T-helper 2 cell treated with Interferon-gamma antibody and Interleukin-4, amounts not matched to agents 5 μg/mL and 100 μg/mL, for 36 hours (primary cell): ENCODE results near the gene RUNX1.

Experiments
- DNase-seq: peaks from one replicate; pipeline ENCODE4 v3.0.0; 2021; ENCODE audit warnings: low spot score
- H3K27ac Mint-ChIP-seq: one replicate; pipeline ENCODE4 v1.8.0; 2021; ENCODE audit warnings: mild to moderate bottlenecking, mixed read lengths
- H3K27me3 Mint-ChIP-seq: one replicate; pipeline ENCODE4 v1.8.0; 2021; ENCODE audit warnings: low read depth, mixed read lengths
- H3K36me3 Mint-ChIP-seq: one replicate; pipeline ENCODE4 v1.8.0; 2021; ENCODE audit warnings: low read depth, mixed read lengths
- H3K4me1 Mint-ChIP-seq: one replicate; pipeline ENCODE4 v1.8.0; 2021; ENCODE audit warnings: low read depth, mixed read lengths
- H3K4me3 Mint-ChIP-seq: one replicate; pipeline ENCODE4 v1.8.0; 2022; ENCODE audit warnings: mild to moderate bottlenecking, moderate library complexity, mixed read lengths
- H3K9me3 Mint-ChIP-seq: one replicate; pipeline ENCODE4 v1.8.0; 2021; ENCODE audit warnings: mixed read lengths

Gene RUNX1

DNA sequence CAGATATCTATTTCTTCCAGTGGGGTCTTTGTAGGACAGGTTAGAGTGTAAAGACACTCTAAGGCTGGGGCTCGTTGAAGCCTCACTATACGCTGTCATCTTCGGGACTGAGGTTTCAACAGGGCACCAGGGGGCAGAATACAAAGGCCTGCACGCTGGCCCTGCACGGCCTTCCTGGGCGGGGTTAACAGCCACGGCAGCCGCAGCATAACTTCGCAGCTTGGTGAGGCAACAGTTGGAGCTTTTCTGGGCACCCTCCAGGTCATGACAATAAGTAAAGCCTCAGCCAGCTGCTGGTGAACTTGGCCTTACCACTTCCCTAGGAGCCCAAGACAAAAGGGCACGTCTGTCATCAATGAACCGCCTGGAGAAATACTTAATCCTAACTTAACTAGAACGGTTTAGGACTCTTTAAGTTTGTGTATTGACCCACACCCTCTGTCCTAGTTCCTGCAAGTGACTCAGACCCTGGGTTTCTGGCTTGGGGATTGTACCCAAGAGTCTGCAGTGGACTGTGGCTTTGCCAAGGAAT lies 2.3 kb upstream of the RUNX1 start:
- Mint-ChIP-seq H3K4me3 (peak overlapping the region; percentile 93), H3K36me3 (peaks cover 20% of the 10 kb centered on the region), H3K4me1 (peaks cover 40% of the 10 kb centered on the region), H3K27ac (peak overlapping the region; percentile 94), H3K27me3 (no peaks in the 10 kb centered on the region), H3K9me3 (no peaks in the 10 kb centered on the region)
- DNase-seq = peak; percentile 86

DNA sequence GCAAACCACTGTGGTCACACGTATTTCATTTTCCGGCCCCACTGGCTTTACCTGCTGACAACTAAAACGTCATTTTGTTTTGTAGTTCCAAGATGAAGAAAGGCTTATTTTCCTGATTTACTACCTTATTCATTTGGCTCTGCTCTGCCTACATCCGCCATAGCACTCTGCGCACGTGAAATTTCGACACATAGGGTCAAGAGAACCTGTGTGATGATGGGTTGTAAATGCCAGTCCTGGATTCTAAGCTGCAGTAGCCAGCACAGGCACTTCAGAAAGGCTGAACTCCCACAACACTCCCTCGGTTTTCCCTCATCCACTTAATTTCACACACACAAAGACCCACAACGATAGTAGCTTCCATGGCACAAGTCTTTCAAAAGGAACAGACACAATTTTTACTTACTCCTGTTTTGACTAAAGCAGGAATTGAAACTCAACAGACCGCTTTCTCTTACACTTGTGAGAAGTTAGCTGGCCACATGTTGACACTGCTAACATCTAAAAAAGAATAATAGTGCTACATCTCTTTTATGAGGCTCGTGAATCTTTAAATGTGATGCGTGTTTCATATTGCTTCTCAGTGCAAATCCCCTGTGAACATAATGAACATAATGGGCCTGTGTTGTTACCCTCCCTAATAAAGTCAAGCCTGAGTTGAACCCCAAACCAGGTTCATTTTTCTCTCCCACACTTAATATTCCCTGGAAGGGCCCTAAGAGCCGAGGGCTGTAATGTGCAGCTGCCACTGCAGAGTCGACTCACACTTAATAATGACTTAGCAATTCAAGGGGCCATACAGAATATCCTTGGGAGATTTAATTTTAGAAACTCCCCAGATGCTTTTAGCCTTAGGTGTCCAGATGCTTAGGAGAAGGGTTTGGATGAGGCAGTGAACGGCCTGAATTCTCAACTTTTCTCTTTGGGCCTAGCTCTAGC lies 1.5 kb upstream of the RUNX1 start:
- H3K27me3 Mint-ChIP-seq = no peaks in the 10 kb centered on the region
- no peaks in the 10 kb centered on the region for H3K9me3 Mint-ChIP-seq
- peaks cover 26% of the 10 kb centered on the region for H3K36me3 Mint-ChIP-seq
- H3K27ac Mint-ChIP-seq = peak overlapping the region; percentile 94
- no peak for DNase-seq
- peaks cover 43% of the 10 kb centered on the region for H3K4me1 Mint-ChIP-seq
- H3K4me3 Mint-ChIP-seq = peak overlapping the region; percentile 93

DNA sequence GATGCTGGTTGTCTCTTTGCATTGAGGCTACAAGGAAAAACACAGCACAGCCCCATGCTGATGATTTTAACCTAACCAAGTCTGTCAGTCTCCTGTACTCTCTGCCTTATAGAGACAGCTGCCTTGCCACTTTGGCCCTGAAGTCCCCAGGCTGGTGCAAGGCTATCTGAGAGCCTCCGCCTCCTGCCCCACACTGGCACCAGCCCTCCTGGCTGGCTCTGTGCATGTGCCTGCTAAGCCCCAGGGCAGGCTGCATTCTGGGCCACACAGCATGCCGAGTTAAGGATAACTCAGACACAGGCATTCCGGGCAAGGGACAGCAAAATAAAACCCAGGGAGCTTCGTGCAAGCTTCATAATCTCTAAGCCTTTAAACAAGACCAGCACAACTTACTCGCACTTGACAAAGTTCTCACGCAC lies 910 bp downstream of the RUNX1 start:
- peaks cover 47% of the 10 kb centered on the region for H3K36me3 Mint-ChIP-seq
- DNase-seq = peak; percentile 33
- H3K9me3 Mint-ChIP-seq = no peaks in the 10 kb centered on the region

DNA sequence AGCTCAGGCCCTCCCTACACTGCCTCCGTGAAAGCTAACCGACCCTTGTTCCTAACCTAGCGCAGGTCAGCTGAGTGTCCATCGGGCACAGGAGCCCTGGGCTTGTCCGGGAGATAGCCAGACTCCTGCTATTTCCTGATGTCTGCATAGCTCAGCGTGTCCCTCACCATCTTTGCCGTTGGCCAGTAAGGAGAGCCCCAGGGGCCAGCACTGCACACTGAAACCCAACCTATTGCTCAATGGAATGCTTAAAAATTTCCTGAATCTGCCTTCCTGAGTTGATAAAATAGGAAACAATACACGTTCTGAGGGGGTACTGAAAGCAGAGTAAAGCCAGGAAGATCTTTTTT lies 2.2 kb downstream of the RUNX1 start:
- Mint-ChIP-seq H3K4me1 (peaks cover 69% of the 10 kb centered on the region), H3K9me3 (no peaks in the 10 kb centered on the region), H3K27ac (peak overlapping the region; percentile 94), H3K4me3 (peak overlapping the region; percentile 93), H3K27me3 (no peaks in the 10 kb centered on the region), H3K36me3 (peaks cover 57% of the 10 kb centered on the region)
- no peak for DNase-seq

More for the DNA sequence above, 910 bp downstream of the RUNX1 start:
- Mint-ChIP-seq H3K27ac (peak overlapping the region; percentile 94), H3K4me3 (peak overlapping the region; percentile 93), H3K4me1 (peaks cover 64% of the 10 kb centered on the region), H3K27me3 (no peaks in the 10 kb centered on the region)

DNA sequence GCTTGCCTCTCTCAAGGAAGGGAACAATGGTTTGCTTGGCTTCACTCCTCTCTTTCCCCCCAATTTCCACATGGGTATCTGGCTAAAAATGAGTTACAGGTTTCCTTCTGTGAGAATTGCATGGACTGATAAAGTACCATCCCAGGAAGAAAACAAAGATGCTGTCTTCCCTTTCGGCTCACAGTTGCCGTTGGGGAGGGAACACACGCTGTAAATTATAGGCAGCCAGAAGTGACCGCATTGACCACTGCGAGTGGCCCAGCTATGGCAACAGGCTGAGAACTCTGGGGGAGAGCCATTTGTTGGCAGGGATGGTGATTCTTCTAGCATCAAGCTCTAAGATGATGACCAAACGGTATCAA lies 2.9 kb downstream of the RUNX1 start:
- peaks cover 70% of the 10 kb centered on the region for H3K4me1 Mint-ChIP-seq
- no peak for DNase-seq
- H3K9me3 Mint-ChIP-seq = no peaks in the 10 kb centered on the region
- H3K27me3 Mint-ChIP-seq = no peaks in the 10 kb centered on the region
- peak overlapping the region; percentile 93 for H3K4me3 Mint-ChIP-seq
- peaks cover 61% of the 10 kb centered on the region for H3K36me3 Mint-ChIP-seq
- peak overlapping the region; percentile 94 for H3K27ac Mint-ChIP-seq

DNA sequence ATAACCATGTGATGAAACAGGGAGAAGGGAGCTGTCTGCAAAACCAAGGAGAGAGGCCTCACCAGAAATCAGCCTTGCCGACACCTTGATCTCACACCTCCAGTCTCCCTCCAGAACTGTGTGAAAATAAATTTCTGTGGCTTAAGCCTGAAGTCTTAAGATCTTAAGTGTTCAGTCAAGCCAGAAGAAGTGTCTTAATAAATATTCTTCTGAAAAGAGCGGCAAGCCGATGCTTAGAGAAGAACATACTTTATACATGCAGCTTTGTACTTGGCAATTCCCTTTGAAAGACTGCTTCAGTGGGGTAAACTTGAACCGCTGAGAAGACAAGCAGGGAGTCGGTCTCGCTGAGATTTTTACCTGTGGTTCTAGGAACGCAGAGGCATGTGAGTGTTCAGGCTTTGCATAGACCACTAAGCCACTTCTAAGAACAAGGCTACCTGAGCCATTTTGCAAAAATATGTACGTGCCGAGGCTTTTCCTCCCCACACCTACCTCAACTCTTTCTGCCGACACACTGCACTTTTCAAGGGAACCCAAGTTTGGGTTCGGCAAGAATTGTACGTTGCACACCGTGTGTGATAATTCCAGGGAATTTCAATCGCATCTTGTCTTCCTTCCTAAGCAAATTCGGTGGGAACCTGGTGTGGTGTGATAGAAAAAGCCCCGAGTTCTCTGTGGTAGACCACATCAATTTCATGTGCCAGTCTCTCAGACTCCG lies 3.4 kb downstream of the RUNX1 start:
- Mint-ChIP-seq H3K36me3 (peaks cover 66% of the 10 kb centered on the region), H3K27me3 (no peaks in the 10 kb centered on the region), H3K27ac (peak overlapping the region; percentile 94), H3K4me3 (peak overlapping the region; percentile 93), H3K4me1 (peaks cover 70% of the 10 kb centered on the region), H3K9me3 (no peaks in the 10 kb centered on the region)
- DNase-seq = peak; percentile 67

DNA sequence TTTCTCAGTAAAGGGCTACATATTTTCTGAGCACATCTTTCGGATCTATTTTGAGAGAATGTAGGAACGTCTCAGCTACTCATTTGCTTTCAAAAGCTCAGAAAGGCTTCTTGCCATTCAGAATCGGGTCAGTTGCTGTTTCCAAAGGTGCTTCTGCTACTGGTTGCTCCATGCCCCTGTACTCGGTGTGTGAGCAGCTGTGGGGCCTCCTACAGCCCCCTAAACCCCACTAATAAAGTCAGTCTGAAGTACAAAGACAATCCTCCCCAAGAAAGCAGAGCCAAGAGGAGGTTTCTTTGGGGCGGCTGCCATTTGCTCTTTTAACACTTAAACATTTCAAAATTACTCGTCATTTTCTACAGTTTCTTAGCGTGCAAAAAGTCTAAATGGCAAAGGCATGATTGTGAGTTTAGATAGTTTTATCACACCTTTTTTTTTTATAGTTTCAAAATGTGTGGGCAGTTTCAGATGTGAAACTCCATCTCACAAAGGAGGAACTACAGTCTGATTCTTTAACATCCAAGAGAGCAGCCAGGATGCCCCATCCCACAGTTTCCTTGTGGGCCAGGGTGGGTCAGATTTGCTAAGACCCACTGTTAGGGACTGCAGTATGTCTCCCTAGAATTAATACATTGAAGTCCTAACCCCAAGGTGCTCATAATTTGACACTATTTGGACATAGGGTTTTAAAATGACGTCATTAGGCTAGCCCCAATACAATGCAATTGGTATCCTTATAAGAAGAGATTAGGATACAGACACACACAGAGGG lies 4.1 kb downstream of the RUNX1 start:
- DNase-seq = peak; percentile 50
- peaks cover 69% of the 10 kb centered on the region for H3K4me1 Mint-ChIP-seq
- peaks cover 71% of the 10 kb centered on the region for H3K36me3 Mint-ChIP-seq
- H3K27me3 Mint-ChIP-seq = no peaks in the 10 kb centered on the region
- H3K27ac Mint-ChIP-seq = peak overlapping the region; percentile 94
- H3K4me3 Mint-ChIP-seq = peak overlapping the region; percentile 93
- no peaks in the 10 kb centered on the region for H3K9me3 Mint-ChIP-seq

DNA sequence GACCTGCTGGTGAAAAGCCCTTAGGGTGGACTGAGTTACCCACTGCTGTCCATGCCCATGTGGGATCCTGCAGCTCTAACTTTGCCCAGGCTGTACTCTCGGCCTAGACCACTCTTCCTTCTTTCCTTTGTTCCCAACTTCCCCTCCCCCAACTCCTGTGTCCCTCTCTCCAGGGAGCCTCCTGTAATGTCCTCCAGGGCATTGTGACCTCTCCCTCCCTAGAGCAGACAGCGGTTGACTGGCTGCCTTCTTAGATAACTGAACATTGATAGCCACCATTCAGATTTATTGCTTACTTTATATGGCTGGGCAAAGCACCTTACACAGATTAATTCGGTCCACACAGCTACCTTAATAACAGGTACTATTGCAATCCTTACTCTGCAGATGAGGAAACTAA lies 5.0 kb downstream of the RUNX1 start:
- peak overlapping the region; percentile 93 for H3K4me3 Mint-ChIP-seq
- H3K36me3 Mint-ChIP-seq = peaks cover 73% of the 10 kb centered on the region
- peak overlapping the region; percentile 94 for H3K27ac Mint-ChIP-seq
- H3K27me3 Mint-ChIP-seq = no peaks in the 10 kb centered on the region
- DNase-seq = no peak
- H3K9me3 Mint-ChIP-seq = no peaks in the 10 kb centered on the region
- peaks cover 68% of the 10 kb centered on the region for H3K4me1 Mint-ChIP-seq

DNA sequence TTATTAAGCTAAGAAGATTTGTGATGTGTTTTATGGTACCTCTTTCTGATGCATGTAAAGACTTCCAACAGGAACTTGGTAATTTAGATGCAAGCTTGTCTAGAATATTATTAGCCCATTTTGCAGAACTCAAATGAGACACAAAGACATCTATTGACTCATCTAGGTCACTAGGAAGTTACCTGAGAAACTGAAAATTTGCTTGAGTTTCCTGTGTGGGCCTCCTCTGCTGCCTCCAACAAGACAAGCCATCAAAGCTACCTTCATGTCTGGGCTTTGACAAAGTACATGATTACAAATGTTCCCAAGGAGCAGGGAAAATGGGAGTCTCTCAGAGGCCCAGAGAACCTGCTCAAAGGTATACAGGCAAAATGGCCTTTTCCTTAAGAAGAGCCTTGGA lies 5.6 kb downstream of the RUNX1 start:
- DNase-seq = no peak
- Mint-ChIP-seq H3K9me3 (no peaks in the 10 kb centered on the region), H3K27me3 (no peaks in the 10 kb centered on the region), H3K4me3 (peak overlapping the region; percentile 93), H3K4me1 (peaks cover 73% of the 10 kb centered on the region), H3K36me3 (peaks cover 76% of the 10 kb centered on the region), H3K27ac (peak overlapping the region; percentile 94)

DNA sequence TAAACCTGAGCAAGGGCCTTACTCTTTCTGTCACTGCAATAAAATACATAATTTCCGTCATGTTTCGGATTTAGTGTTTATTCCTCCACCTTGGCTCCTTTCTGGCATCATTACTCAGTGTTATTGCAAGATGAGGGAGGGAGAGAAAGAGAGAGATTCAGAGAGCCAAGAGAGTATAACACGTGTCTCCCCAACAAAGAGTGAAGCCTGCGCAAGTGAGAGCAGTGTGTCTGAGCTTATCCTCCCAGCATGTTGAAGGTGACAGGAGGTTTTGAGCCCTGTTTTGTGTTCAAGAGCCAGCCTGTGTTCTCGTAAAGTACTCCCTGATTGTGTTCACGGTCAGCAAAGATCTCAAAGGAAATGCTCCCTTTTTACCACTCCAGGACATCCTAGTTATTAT lies 6.3 kb downstream of the RUNX1 start:
- H3K4me3 Mint-ChIP-seq = peak overlapping the region; percentile 93
- H3K27me3 Mint-ChIP-seq = no peaks in the 10 kb centered on the region
- no peak for DNase-seq
- H3K4me1 Mint-ChIP-seq = peaks cover 79% of the 10 kb centered on the region
- H3K9me3 Mint-ChIP-seq = no peaks in the 10 kb centered on the region
- H3K36me3 Mint-ChIP-seq = peaks cover 75% of the 10 kb centered on the region
- H3K27ac Mint-ChIP-seq = peak overlapping the region; percentile 94

DNA sequence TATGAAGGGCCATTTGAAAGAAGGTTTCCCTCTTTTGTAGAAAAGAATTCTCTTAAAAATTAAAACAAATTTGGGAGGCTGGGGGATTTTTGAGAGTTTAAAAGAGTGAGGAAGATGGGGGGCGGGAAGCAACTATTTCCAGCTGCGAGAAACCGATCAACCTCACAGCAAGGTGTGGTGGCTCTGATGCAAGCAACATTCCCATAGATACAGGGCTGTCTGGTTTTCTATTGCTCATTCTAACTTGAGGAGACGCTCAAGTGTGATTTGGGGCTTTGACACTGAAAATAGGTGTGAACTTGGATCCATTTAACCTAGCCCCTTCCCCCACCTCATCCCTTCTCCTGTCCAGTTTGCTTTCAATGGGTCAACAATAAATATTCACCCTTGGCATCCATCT lies 7.2 kb downstream of the RUNX1 start:
- no peaks in the 10 kb centered on the region for H3K27me3 Mint-ChIP-seq
- peak overlapping the region; percentile 93 for H3K4me3 Mint-ChIP-seq
- H3K9me3 Mint-ChIP-seq = no peaks in the 10 kb centered on the region
- DNase-seq = no peak
- peaks cover 88% of the 10 kb centered on the region for H3K4me1 Mint-ChIP-seq
- peaks cover 73% of the 10 kb centered on the region for H3K36me3 Mint-ChIP-seq
- peak overlapping the region; percentile 76 for H3K27ac Mint-ChIP-seq

DNA sequence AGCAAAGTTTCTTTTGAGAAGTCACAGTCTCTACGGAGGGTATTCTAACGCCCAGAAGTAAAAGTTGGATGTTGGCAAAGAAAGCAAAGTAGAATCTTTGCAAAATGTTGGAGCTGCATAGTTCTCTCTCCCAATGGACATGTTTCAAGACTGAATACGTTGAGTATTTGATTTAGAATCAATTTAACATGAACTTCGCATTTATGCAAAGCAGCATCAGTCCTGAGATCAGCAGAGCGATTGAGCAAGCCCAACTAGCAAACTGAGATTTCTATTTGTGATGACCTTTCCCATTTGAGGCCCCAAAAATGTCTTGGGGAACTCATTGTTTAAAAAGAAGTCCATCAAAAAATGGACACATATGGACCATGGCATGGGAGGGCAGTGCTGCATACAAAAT lies 8.0 kb downstream of the RUNX1 start:
- H3K9me3 Mint-ChIP-seq = no peaks in the 10 kb centered on the region
- peak overlapping the region; percentile 93 for H3K4me3 Mint-ChIP-seq
- DNase-seq = no peak
- H3K27ac Mint-ChIP-seq = peak overlapping the region; percentile 76
- no peaks in the 10 kb centered on the region for H3K27me3 Mint-ChIP-seq
- peaks cover 73% of the 10 kb centered on the region for H3K36me3 Mint-ChIP-seq
- peaks cover 90% of the 10 kb centered on the region for H3K4me1 Mint-ChIP-seq

DNA sequence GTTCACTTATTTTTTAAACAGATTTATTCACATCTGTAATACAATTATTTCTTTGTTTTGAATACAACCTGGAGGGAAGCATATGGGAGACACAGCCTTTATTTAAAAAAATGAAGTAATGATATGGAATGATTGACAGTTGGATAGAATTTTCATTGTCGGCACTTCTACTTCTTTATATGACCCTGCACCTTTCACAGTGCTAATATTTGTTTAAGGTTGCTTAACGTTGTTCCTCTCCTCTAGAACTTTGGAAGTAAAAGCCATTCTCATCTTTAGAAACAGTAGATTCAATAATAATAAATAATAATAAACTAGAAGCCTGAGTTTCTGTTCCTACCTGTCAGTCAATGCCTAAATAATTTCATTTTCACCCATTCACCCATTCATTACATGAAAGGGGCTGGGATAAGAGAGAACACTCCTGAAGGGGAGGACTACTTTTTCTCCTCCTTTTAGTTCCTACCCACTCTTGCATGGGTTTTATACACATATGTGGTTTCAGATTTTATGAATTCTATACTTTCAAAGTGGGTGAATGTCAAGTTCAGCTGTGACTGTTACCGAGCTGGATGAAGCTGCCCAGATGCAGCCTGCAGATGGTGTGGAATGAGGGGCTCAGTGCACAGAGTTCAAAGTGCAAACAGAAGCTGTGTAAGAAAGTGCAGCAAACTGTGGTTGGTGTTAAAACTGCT lies 9.4 kb downstream of the RUNX1 start:
- peaks cover 76% of the 10 kb centered on the region for H3K36me3 Mint-ChIP-seq
- H3K27me3 Mint-ChIP-seq = no peaks in the 10 kb centered on the region
- no peaks in the 10 kb centered on the region for H3K9me3 Mint-ChIP-seq
- peaks cover 93% of the 10 kb centered on the region for H3K4me1 Mint-ChIP-seq
- peak overlapping the region; percentile 45 for H3K4me3 Mint-ChIP-seq
- peak overlapping the region; percentile 32 for H3K27ac Mint-ChIP-seq
- DNase-seq = no peak
